Measurements from ENCODE around the gene PIMREG. TPM values are rescaled to one million over a fixed set of nuclear protein-coding genes. Genes with fewer than 3 reads are reported as not detected.

The PIMREG gene
- total RNA-seq, 3 donors from 2014 or later (not counting 1 experiment from before 2014, with no cell fraction given): 0.73 to 1.4 (median 0.78) TPM

GRCh38 chr17:6496116-6496481, 51.8 kb downstream of the PIMREG start:
- Histone ChIP-seq H3K9me3 (ENCODE audit: control insufficient read depth, insufficient read depth, low read length) (no peaks in the 10 kb centered on the region), H3K4me3 (ENCODE audit: low read length) (no peak overlapping the region), H3K27ac (ENCODE audit: low read length) (no peak overlapping the region), H3K27me3 (ENCODE audit: control insufficient read depth, insufficient read depth, low read length) (peaks cover 5% of the 10 kb centered on the region), H3K36me3 (ENCODE audit: control insufficient read depth, insufficient read depth, low read length) (no peaks in the 10 kb centered on the region), H3K4me1 (ENCODE audit: control insufficient read depth, insufficient read depth, low read length) (peaks cover 8% of the 10 kb centered on the region)
- ATAC-seq: no peak
- 4% methylated on average over 8 of the region's 8 CpGs for WGBS (ENCODE audit: insufficient coverage)
- intact Hi-C loops (cut with micrococcal nuclease): no loop called here
- no peaks in the 10 kb centered on the region for H3K36me3 Mint-ChIP-seq
- no peak overlapping the region for H3K27ac Mint-ChIP-seq
- peaks cover 8 to 14% of the 10 kb centered on the region in 2 donors for H3K4me1 Mint-ChIP-seq
- TF ChIP-seq CTCF (IDR thresholded peaks at IDR 0.05): no peak
- no peak overlapping the region for H3K4me3 Mint-ChIP-seq
- DNase-seq: peak in 1 of 2 donors; percentile 23
- H3K9me3 Mint-ChIP-seq: no peaks in the 10 kb centered on the region
- H3K27me3 Mint-ChIP-seq (ENCODE audit: low read depth in 2 of 2): peaks cover 25 to 32% of the 10 kb centered on the region in 2 donors

GRCh38 chr17:6496640-6497441, 52.6 kb downstream of the PIMREG start:
- no peak for TF ChIP-seq CTCF (IDR thresholded peaks at IDR 0.05)
- Mint-ChIP-seq H3K4me3 (no peak overlapping the region), H3K9me3 (no peaks in the 10 kb centered on the region), H3K27me3 (ENCODE audit: low read depth in 2 of 2) (peaks cover 27 to 32% of the 10 kb centered on the region in 2 donors), H3K27ac (no peak overlapping the region), H3K4me1 (peaks cover 8 to 14% of the 10 kb centered on the region in 2 donors), H3K36me3 (no peaks in the 10 kb centered on the region)
- intact Hi-C loops (cut with micrococcal nuclease): no loop called here
- Histone ChIP-seq H3K4me3 (ENCODE audit: low read length) (no peak overlapping the region), H3K27me3 (ENCODE audit: control insufficient read depth, insufficient read depth, low read length) (peaks cover 5% of the 10 kb centered on the region), H3K4me1 (ENCODE audit: control insufficient read depth, insufficient read depth, low read length) (peaks cover 8% of the 10 kb centered on the region), H3K36me3 (ENCODE audit: control insufficient read depth, insufficient read depth, low read length) (no peaks in the 10 kb centered on the region), H3K27ac (ENCODE audit: low read length) (no peak overlapping the region), H3K9me3 (ENCODE audit: control insufficient read depth, insufficient read depth, low read length) (no peaks in the 10 kb centered on the region)
- DNase-seq: peak in 1 of 2 donors; percentile 2
- ATAC-seq: no peak
- 26% methylated on average over 15 of the region's 15 CpGs for WGBS (ENCODE audit: insufficient coverage)

- Histone ChIP-seq H3K4me1 (ENCODE audit: control insufficient read depth, insufficient read depth, low read length) (peaks cover 8% of the 10 kb centered on the region), H3K4me3 (ENCODE audit: low read length) (no peak overlapping the region), H3K27me3 (ENCODE audit: control insufficient read depth, insufficient read depth, low read length) (peaks cover 5% of the 10 kb centered on the region), H3K36me3 (ENCODE audit: control insufficient read depth, insufficient read depth, low read length) (no peaks in the 10 kb centered on the region), H3K9me3 (ENCODE audit: control insufficient read depth, insufficient read depth, low read length) (no peaks in the 10 kb centered on the region), H3K27ac (ENCODE audit: low read length) (no peak overlapping the region)
- 58% methylated on average over 17 of the region's 17 CpGs for WGBS (ENCODE audit: insufficient coverage)
- DNase-seq (no peak), ATAC-seq (no peak)
- Mint-ChIP-seq H3K36me3 (no peaks in the 10 kb centered on the region), H3K4me1 (peaks cover 8 to 14% of the 10 kb centered on the region in 2 donors), H3K4me3 (no peak overlapping the region), H3K27ac (no peak overlapping the region), H3K27me3 (ENCODE audit: low read depth in 2 of 2) (peaks cover 29 to 32% of the 10 kb centered on the region in 2 donors), H3K9me3 (no peaks in the 10 kb centered on the region)
- intact Hi-C loops (cut with micrococcal nuclease): no loop called here
- no peak for TF ChIP-seq CTCF (IDR thresholded peaks at IDR 0.05)
These were observed 53.4 kb downstream of the PIMREG start for GRCh38 chr17:6497496-6498221.
